Skeletal muscle tissue (tissue), 4 donors: ENCODE data around the gene ADSL. TPM values are rescaled to one million over a fixed set of nuclear protein-coding genes. Genes with fewer than 3 reads are reported as not detected.

Experiments used
- H3K27ac ChIP-seq: one replicate; pipeline ENCODE4 v1.7.0; 2013; ENCODE audit warnings: mild to moderate bottlenecking, low read depth, low read length, inconsistent platforms
- H3K27me3 ChIP-seq, 3 donors: one replicate each; pipeline ENCODE4 v1.7.0; 2013; ENCODE audit warnings: low read length in 3 of 3; ENCODE audit not compliant: control insufficient read depth in 3 of 3, insufficient read depth in 3 of 3
- H3K36me3 ChIP-seq, 3 donors: one replicate each; pipeline ENCODE4 v1.7.0; 2013; ENCODE audit warnings: low read length in 3 of 3; ENCODE audit not compliant: control insufficient read depth in 3 of 3, insufficient read depth in 3 of 3
- H3K4me1 ChIP-seq, 3 donors: one replicate each; pipeline ENCODE4 v1.7.0; 2013; ENCODE audit warnings: low read length in 3 of 3, mild to moderate bottlenecking in 3 of 3; ENCODE audit not compliant: control insufficient read depth in 3 of 3, insufficient read depth in 3 of 3
- H3K4me3 ChIP-seq, 3 donors: one replicate each; pipeline ENCODE4 v1.7.0; 2013; ENCODE audit warnings: low read length in 3 of 3
- H3K9ac ChIP-seq, 3 donors: one replicate each; pipeline ENCODE4 v1.7.0; 2013; ENCODE audit warnings: low read length in 3 of 3, mild to moderate bottlenecking in 3 of 3, moderate library complexity in 2 of 3, low read depth in 1 of 3
- H3K9me3 ChIP-seq, 3 donors: one replicate each; pipeline ENCODE4 v1.7.0; 2013; ENCODE audit warnings: low read length in 3 of 3; ENCODE audit not compliant: control insufficient read depth in 3 of 3
- total RNA-seq: library from RNA; depleted of rRNA; stranded (reverse); fragments of >200 nt; gene quantifications from one replicate; pipeline ENCODE4 v1.2.3, GENCODE V29; 2014
- donor health status: Osteomylitis.

ADSL gene
- total RNA-seq, 1 donor from 2014 or later = 281 TPM

DNA sequence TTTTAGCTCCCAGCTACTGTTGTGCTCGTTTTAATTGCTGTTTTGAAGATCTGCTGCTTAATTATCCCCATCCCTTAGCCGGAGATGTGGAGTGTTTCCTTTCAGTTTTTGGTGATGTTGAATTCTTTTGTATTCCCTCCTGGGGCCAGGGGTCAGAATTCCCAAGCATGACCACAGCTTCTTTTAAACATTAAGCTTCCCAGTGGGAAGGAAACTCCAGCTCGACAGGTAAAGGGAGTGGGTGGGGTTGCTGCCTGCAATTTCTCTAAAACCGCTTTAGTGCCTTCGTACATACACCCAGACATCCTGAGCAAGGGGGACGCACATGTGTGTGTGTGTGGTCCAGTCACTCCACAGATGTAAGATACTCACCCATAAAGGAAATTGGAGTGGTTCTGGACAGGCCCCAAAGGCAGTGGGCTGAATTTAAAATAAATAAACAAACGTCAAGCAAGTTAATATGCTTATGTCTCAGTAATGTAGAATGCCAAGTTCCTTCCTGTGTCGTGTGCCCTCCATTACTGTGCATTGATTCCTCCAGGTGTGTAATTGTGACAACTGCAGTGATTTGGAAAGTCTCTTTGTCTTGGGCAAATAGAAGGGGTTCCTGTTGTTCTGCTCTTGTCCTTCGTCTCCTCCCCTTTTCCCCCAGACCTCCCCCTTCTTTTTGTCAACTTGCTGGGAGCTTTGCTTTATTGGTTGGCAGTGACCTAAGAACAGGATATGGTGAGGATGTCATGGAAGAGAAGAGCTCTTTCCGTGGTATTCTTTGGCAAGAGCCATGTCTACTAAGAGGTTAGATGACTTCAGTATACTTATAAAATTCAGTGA lies 19.2 kb upstream of the ADSL start:
- Histone ChIP-seq H3K27me3 (no peaks in the 10 kb centered on the region), H3K4me1 (no peaks in the 10 kb centered on the region), H3K9me3 (no peaks in the 10 kb centered on the region), H3K36me3 (peaks cover 13 to 42% (median 29%) of the 10 kb centered on the region in 3 donors), H3K4me3 (no peak overlapping the region), H3K9ac (no peak overlapping the region), H3K27ac (peak overlapping the region; percentile 2)

DNA sequence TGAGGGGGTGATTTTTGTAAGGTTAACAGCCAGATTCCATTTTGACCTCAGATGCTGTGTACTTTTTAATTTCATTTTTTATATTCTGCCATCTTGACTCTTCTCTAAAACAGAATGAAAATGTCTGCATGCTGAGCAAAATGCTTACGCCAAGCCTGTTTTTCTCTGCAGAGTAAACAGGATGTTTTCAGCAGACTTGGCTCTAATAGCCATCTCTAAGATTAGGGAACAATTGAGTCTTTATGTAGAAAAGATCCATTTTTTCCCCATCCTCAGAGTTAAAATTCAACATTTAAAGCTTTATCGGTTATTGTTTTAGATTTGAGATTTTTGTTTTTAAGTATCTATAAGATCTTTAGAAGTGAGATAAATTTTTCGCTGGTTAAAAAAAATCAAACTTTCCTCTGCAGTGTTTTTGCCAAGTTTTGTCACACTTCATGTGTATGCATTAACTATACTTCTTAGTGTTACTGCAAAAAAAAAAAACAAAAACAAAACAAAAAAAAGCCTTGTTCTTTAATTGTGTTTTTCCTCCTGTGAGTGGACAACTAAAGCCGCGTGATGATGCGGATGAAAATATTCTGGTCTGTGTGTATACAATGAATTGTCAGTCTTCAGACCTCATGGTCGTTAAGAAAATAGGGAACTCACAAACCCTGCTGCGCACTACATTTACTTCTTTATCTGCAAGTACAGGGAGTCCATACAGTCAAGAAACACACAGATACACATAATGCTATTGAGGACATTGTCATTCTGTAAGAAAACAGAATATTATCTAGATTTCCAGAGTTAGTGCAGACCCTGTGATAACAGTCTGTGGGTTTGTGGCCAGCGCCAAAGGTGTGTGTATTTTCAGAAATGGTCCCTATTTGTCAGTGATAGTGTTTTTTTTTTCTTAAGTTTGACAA lies 17.5 kb upstream of the ADSL start:
- no peaks in the 10 kb centered on the region for H3K27me3 ChIP-seq

DNA sequence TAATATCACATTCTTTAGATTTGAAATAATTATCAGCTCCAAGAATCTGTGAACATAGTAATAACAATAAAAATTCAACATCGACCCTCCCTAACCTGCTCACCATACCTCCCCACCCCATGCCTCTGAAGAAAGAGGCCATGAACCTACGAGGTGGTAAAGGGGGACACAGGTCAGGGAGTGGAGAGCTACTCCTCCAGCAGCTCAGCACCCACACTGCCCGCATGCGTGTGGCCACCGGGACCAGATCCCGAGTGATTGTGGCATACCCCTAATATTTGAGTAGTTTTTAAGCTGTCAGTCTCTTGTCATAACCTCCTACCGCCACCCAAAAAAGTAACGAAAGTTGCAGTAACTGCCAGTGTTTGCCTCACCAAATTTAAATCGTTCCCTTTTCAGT lies 16.8 kb upstream of the ADSL start:
- Histone ChIP-seq H3K9me3 (no peaks in the 10 kb centered on the region), H3K27ac (no peak overlapping the region), H3K36me3 (peaks cover 10 to 32% (median 22%) of the 10 kb centered on the region in 3 donors)

More for the DNA sequence above, 17.5 kb upstream of the ADSL start:
- H3K4me3 ChIP-seq = no peak overlapping the region
- no peak overlapping the region for H3K27ac ChIP-seq
- no peaks in the 10 kb centered on the region for H3K9me3 ChIP-seq
- H3K36me3 ChIP-seq = peaks cover 10 to 35% (median 22%) of the 10 kb centered on the region in 3 donors
- no peak overlapping the region for H3K9ac ChIP-seq
- H3K4me1 ChIP-seq = no peaks in the 10 kb centered on the region

DNA sequence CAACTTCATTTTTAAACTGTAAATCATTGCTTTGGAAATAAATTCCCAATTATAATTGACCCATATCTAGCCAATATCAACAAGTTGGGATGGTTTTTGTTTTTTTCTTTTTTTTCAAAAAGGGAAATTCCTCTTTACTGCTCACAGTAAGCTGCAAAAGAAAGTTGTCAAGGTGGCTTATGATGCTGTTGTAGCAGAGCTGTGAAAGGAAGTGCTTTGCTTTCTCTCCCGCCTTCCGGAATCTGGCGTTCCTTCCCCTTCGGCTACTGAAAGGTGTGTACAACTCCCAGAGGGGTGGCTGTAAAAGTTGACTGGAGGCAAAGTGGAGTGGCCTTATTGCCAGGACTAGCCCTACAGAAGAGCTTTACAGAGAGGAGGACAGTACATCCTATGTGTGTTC lies 16.2 kb upstream of the ADSL start:
- H3K9me3 ChIP-seq = no peaks in the 10 kb centered on the region
- no peaks in the 10 kb centered on the region for H3K27me3 ChIP-seq
- no peak overlapping the region for H3K27ac ChIP-seq
- H3K9ac ChIP-seq = no peak overlapping the region
- H3K4me3 ChIP-seq = no peak overlapping the region
- H3K36me3 ChIP-seq = peaks cover 8 to 28% (median 18%) of the 10 kb centered on the region in 3 donors
- no peaks in the 10 kb centered on the region for H3K4me1 ChIP-seq

More for the DNA sequence above, 16.8 kb upstream of the ADSL start:
- H3K27me3 ChIP-seq = no peaks in the 10 kb centered on the region
- H3K4me1 ChIP-seq = no peaks in the 10 kb centered on the region
- H3K4me3 ChIP-seq = no peak overlapping the region
- no peak overlapping the region for H3K9ac ChIP-seq

DNA sequence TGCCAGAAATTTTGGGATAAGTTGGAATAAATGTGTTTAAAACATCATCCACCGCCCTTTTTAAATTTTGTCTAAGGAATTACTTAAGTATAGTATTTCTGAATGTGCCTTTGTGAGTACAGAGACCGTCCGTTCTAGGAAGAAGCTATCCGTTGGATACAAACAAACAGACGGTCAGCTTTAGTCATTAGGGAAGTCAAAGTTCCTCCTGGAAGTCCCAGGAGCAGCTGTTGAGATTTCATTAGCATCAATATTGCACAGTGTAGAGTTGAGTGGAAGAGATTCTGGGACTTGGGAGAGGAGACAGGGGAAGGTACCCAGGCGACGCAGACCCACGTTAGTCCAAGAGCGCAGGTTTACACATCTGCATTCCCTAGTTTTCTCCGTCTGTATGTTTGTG lies 15.7 kb upstream of the ADSL start:
- Histone ChIP-seq H3K9ac (no peak overlapping the region), H3K9me3 (no peaks in the 10 kb centered on the region), H3K27me3 (no peaks in the 10 kb centered on the region), H3K4me1 (no peaks in the 10 kb centered on the region), H3K36me3 (peaks cover 6 to 23% (median 13%) of the 10 kb centered on the region in 3 donors), H3K27ac (no peak overlapping the region), H3K4me3 (no peak overlapping the region)

DNA sequence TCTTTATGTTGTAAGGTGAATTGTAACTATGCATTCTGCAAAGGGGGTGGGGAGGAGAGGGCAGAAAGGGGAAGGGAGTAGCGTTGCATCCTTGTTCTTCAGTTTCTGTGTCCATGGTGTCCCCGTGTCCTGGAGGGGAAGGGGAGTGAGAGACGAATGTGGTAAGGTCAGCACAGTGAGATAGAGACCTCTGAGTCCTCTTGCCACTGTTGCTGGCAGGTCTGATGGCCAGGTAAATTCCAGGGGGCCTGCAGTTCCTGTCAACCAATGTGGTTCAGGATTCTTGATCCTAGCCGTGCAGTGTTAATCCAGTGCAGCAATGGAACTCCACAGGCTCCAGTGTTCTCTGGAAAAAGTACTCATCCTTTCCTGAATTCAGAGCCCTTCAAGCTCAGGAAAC lies 14.6 kb upstream of the ADSL start:
- peaks cover 6 to 22% (median 12%) of the 10 kb centered on the region in 3 donors for H3K36me3 ChIP-seq
- no peak overlapping the region for H3K4me3 ChIP-seq
- H3K27me3 ChIP-seq = no peaks in the 10 kb centered on the region
- no peak overlapping the region for H3K9ac ChIP-seq
- no peak overlapping the region for H3K27ac ChIP-seq
- H3K4me1 ChIP-seq = no peaks in the 10 kb centered on the region
- no peaks in the 10 kb centered on the region for H3K9me3 ChIP-seq

DNA sequence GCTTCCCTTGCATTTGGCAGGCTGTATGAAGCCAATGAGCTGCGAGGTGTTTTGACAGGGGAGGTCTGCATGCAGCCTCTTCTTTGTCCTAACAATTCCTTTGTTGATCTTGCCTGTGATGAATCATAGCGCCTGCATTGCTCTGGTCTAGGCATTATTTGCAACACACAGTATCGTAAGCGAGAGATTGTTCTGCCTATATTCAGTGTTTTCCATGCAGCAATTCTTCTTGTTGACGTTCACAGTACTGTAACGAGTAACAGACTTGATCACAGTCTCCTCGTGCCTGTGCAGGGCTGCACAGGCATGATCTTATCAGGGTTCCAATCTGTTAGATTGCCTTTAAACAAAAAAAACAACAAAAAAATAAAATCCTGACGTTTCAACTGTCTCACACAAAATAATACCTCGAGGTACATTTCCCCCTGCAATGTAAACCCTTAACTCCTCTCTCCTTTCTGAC lies 13.9 kb upstream of the ADSL start:
- Histone ChIP-seq H3K4me3 (no peak overlapping the region), H3K36me3 (peaks cover 6 to 20% (median 12%) of the 10 kb centered on the region in 3 donors), H3K4me1 (no peaks in the 10 kb centered on the region), H3K27ac (no peak overlapping the region), H3K27me3 (no peaks in the 10 kb centered on the region), H3K9ac (no peak overlapping the region), H3K9me3 (no peaks in the 10 kb centered on the region)

DNA sequence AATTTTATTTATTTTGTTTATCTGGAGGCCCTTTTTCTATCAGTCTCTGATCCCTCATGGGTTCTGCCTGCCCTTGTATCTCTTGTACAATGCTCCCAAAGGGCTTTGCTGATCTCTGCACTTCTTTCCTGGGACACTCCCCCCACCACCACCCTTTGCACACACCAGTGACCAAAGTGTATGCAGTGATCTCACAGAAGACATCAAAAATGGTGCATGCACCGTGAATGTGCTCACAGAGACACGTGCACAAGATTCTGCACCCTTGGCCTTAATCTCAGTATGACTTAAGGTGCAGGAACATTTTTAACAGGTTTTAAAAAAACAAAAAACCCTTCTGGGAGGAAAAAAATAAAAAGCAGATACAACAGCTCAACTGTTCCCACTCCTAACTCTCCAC lies 12.2 kb upstream of the ADSL start:
- Histone ChIP-seq H3K27ac (no peak overlapping the region), H3K27me3 (no peaks in the 10 kb centered on the region), H3K9me3 (no peaks in the 10 kb centered on the region), H3K4me3 (no peak overlapping the region), H3K4me1 (no peaks in the 10 kb centered on the region), H3K36me3 (peaks cover 6 to 20% (median 12%) of the 10 kb centered on the region in 3 donors), H3K9ac (no peak overlapping the region)

DNA sequence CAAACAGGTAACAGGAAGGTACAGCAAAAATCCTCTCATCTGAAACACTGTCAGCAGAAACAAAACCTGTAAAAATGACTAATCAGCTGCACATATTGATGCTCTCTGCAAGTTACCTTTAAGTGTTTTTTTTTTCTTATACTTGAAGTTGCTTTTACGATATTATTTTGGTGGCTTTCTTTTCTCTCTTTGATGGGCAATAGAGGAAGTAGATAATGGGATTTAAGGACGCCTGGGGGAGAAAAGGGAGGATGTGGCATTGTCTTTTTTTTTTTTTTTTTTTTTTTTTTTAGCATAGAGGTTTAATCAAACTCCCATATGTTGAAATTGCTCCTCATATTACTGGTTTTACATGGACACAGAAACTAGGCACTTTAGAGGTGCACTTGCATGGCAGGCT lies 11.4 kb upstream of the ADSL start:
- Histone ChIP-seq H3K9ac (no peak overlapping the region), H3K36me3 (peaks cover 6 to 20% (median 12%) of the 10 kb centered on the region in 3 donors), H3K27me3 (no peaks in the 10 kb centered on the region), H3K9me3 (no peaks in the 10 kb centered on the region), H3K4me3 (no peak overlapping the region), H3K27ac (no peak overlapping the region), H3K4me1 (no peaks in the 10 kb centered on the region)

DNA sequence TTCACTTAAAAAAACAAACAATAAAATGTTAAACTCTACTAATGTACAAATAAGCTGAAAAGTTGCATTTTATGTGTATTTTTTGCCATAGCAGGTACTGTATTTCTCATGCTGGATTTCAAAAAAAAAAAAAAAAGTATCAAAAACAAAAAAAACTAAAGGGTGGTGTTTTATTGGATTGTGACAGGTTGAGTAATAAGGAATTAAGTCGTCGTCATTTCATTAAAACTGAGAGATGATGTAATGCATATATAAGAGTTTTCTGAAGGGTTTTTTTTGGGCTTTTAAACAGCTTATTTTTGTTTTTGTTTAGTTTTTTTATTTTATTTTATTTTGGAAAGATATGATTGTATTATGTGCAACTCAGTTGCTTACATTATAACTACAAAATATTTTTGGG lies 10.9 kb upstream of the ADSL start:
- Histone ChIP-seq H3K36me3 (peaks cover 6 to 18% (median 10%) of the 10 kb centered on the region in 3 donors), H3K9ac (no peak overlapping the region), H3K27ac (no peak overlapping the region), H3K4me3 (no peak overlapping the region), H3K9me3 (no peaks in the 10 kb centered on the region), H3K27me3 (no peaks in the 10 kb centered on the region), H3K4me1 (no peaks in the 10 kb centered on the region)
